Activated CD8-positive, alpha-beta memory T cell treated with anti-CD3 and anti-CD28 coated beads for 36 hours (primary cell): ENCODE data around the gene CTNNA3. TPM values are rescaled to one million over a fixed set of nuclear protein-coding genes. Genes with fewer than 3 reads are reported as not detected.

Experiments
- CTCF ChIA-PET: fragments of 350-600 bp; sonication (Branson Sonifier 250); formaldehyde crosslinking; loops from one replicate; lab custom pipeline; 2021; ENCODE audit warnings: antibody characterized with exemption; lab: Charles Lee
- POLR2A ChIA-PET: fragments of 350-600 bp; sonication (Branson Sonifier 250); formaldehyde crosslinking; loops from one replicate; lab custom pipeline; 2021; ENCODE audit warnings: antibody characterized with exemption; lab: Charles Lee
- total RNA-seq, 2 experiments: library from RNA; stranded (reverse); gene quantifications; one replicate each; pipeline ENCODE4 v1.2.3, GENCODE V29; 2021

CTNNA3 gene
- total RNA-seq, 2 experiments from 2014 or later: not detected

GRCh38 chr10:66772548-66773471 lies 923.2 kb downstream of the CTNNA3 start:
- CTCF ChIA-PET: no interaction called here
- POLR2A ChIA-PET: no interaction called here

DNA sequence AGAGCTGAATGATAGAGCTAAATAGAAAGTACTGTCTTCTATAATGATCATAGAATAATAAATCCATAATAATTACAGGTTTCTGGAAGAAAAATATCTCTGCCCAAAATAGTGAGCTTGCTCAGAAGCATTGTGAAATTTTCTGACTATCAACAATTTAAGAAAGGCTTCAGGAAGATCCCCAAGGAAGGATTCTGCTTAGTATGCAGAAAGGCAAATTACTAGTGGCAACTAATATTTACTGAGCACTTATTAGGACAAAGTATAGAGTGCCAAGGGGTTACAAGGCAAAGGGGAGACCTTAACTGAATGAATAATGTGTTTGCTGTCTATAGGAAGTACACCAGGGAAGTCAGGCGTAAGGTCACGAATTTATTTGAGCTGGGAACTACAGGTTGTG lies 928.3 kb downstream of the CTNNA3 start:
- ChIA-PET CTCF (no interaction called here), POLR2A (no interaction called here)

DNA sequence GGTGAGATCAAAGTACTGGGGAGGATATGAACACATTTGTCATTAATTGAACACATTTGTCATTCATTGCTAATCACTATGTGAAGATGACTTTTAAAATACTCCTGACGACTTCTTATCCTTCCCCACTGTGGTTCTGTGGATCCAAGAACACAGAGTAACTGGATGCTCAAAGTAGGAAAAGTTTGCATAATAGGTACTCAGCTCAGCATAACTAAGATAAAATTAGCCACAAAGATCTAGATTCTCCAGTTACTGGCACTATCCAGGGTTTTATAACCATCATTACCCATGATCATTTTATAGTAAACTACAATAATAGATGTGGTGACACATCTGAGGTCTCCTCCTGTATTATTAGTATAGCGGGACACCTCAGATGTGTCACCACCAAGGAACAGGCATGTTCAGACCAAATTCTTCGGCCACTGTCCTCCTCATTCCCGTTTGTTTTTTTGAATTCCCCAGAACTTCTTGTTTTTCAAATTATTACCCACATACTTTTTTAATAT lies 933.7 kb downstream of the CTNNA3 start:
- CTCF ChIA-PET: no interaction called here
- POLR2A ChIA-PET: no interaction called here

DNA sequence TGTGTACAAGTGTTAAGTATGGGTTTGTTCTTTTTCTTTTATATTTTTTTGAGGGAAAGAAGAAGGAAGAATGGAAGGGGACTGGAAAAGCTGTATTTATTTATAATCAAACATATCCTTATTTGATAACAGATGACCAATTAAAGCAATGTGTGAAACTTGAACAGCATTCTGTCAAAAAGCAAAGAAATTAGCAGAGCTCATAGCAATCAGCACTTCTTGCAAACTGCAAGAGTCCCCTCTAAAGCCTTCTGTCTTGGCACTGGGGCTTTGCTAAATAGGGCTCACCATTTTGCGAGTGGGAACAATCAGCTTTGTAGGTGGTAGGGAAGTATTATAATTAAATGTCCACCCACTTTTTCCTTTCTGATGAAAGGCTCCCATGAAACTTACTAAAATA lies 935.1 kb downstream of the CTNNA3 start:
- POLR2A ChIA-PET: no interaction called here
- CTCF ChIA-PET: no interaction called here

DNA sequence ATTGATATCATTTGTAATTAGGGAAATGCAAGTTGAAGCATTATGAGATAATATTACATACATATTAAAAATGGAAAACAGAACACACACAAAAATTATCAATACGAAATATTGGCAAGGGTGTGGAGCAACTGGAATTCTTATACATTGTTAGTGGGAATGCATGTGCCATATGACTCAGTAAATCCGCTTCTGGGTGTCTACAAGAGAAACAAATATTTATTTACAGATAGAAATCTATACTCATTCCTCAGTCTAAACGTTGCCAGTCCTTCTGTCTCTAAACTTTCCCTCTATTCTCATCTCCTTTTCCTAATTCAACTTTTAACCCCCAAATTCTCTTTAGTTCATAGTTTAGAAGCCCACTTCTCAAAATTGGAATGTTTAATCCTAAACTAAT lies 940.5 kb downstream of the CTNNA3 start:
- ChIA-PET CTCF (no interaction called here), POLR2A (no interaction called here)

- ChIA-PET POLR2A (no interaction called here), CTCF (no interaction called here)
Measured at GRCh38 chr10:66752714-66753113, 943.3 kb downstream of the CTNNA3 start.

DNA sequence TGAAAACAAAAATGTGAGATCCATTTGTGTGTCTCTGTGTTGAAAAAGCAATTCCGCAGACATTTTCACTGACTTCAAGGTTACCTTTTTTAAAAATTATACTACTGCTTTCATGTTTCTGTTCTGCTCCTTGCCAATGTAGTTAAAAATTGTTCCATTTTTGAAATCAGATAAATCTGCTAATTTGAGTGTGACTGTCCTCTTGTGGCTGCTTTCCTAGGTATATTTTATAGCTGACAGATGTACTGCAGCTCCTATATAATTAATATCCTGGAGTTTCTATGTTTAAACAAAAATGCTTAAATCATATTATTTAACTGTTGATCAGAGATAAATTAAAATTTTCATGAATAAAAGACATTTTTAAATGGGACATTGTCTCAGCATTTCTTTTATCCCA lies 947.8 kb downstream of the CTNNA3 start:
- CTCF ChIA-PET: no interaction called here
- POLR2A ChIA-PET: no interaction called here

DNA sequence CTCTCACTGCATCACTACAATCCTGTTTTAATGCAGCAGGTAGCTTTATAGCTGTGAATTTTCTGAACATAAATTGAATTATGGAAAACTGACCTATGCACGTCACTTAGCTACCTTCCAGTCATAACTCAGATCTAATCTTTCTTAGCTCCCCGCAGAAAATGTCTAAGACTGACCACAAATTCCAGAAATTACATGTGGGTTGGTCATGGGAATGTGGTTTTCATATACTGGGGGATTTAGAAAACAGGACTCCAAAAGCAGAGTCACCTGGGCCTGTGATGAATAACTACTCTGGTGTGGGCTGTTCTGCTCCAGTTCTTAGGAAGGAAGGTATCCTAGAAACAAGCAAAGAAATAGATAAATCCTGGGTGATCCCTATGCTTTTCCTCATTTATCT lies 948.5 kb downstream of the CTNNA3 start:
- ChIA-PET POLR2A (no interaction called here), CTCF (interaction anchor here (1.1 kb wide), 1 partner anchor 13 kb away, joined by 3 read pairs; no protein-coding TSS in a partner anchor)

- ChIA-PET POLR2A (no interaction called here), CTCF (interaction anchor here (1.1 kb wide), 1 partner anchor 12 kb away, joined by 3 read pairs; no protein-coding TSS in a partner anchor)
Measured at GRCh38 chr10:66746711-66747110, 949.3 kb downstream of the CTNNA3 start.

GRCh38 chr10:66746246-66746645 lies 949.7 kb downstream of the CTNNA3 start:
- POLR2A ChIA-PET: no interaction called here
- CTCF ChIA-PET: no interaction called here

DNA sequence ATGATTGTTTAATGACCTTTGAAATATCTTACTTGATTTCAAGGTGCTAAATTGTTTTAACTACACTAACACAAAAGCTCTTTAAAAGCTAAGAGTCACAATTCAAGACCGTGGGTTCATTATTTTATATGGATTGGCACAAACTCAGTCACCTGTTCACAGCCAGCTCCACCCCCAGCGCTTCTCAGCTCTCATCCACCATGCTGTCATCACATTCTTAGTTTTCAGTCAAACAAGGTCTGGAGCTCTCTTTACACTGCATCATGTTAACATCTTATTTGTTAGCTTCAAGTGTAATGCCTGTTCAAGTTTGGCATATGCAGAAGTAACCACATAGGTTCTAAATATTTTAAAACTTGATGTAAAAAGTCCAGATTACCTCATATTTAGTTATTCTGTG lies 951.1 kb downstream of the CTNNA3 start:
- POLR2A ChIA-PET: no interaction called here
- CTCF ChIA-PET: no interaction called here

GRCh38 chr10:66737241-66737640 lies 958.8 kb downstream of the CTNNA3 start:
- ChIA-PET CTCF (no interaction called here), POLR2A (no interaction called here)

- POLR2A ChIA-PET: no interaction called here
- CTCF ChIA-PET: no interaction called here
Measured at GRCh38 chr10:66723608-66724400, 972.2 kb downstream of the CTNNA3 start.

- ChIA-PET POLR2A (no interaction called here), CTCF (no interaction called here)
Measured at GRCh38 chr10:66719483-66719882, 976.5 kb downstream of the CTNNA3 start.

- ChIA-PET CTCF (no interaction called here), POLR2A (no interaction called here)
Measured at GRCh38 chr10:66717231-66717981, 978.6 kb downstream of the CTNNA3 start.

DNA sequence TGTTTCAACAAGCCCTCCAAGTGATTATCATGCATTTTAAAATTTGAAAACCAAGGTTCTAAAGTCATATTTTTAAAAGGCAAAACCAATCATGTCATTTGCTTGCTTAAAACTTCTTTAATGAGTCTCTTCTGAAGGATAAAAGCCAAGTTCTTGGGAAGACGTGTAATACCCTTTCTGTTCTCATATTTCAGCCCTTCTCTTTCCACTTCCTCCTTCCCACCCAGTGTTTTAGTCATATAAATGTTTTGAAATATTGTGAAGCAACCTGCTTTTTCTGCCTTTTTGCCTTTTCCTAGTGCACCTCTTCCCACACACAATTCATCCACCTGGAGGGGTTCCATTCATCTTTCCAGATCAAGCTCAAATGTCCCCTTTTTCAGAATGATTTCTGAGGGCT lies 981.3 kb downstream of the CTNNA3 start:
- ChIA-PET POLR2A (no interaction called here), CTCF (no interaction called here)

GRCh38 chr10:66713387-66713786 lies 982.6 kb downstream of the CTNNA3 start:
- ChIA-PET CTCF (no interaction called here), POLR2A (no interaction called here)

DNA sequence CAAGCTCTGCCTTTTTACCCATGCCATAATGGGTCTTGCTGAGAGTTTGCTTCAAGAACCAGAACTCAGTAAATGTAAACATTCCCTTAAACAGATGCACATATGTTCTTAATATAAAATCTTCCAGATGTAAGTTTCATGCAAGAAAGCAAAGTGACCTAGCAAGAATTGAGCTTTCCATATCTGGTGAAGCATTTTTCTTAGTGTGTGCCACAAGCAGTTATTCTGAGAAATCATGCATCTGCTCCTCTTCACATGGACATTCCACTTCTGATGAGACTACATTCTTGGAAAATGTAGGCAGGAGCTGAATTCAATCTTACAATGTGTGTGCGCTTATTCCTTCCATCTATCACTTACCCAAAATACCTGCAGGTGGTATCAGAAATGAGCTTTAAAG lies 997.9 kb downstream of the CTNNA3 start:
- POLR2A ChIA-PET: no interaction called here
- CTCF ChIA-PET: no interaction called here

DNA sequence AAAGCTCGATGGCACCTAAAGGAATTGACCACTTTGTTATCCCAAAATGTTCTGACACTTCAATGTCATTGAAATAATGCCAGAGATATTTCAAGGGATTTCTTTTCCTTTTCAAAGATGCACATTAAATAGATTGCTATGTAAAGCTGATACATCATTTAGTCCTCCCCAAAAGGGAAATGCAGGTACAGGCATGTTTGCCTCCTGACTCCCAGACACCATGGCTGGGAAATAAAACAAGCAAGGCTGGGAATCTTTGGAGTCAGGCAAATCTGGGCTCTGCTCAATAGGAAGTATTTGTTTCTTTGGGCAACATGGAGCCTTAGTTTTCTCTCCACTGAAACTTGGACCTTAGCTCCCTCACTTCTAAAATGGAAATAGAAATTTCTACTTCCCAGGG lies 1000.9 kb downstream of the CTNNA3 start:
- POLR2A ChIA-PET: no interaction called here

DNA sequence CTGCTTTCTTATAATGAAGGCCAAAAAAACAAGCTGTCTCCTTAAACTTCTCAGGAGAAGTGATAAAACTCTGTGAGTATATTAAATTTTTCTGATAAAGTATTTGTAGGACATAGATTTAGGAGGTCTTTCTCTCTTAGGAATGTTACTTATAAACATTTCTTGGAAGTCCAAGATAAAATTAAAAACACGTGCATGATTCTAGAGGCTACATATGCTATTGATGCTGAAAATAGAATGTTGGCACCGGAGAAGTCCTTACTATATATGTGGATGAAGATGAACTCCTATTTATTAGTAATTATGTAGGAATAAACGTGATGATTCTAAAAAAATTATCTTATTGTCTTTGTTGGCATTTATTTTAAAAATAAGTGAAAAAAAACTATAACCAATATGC lies 1011.4 kb downstream of the CTNNA3 start:
- CTCF ChIA-PET: no interaction called here

More for the DNA sequence above, 1000.9 kb downstream of the CTNNA3 start:
- CTCF ChIA-PET: no interaction called here

More for the DNA sequence above, 1011.4 kb downstream of the CTNNA3 start:
- POLR2A ChIA-PET: no interaction called here
